ENCODE measurements around the gene LRRFIP2.

Gene LRRFIP2

DNA sequence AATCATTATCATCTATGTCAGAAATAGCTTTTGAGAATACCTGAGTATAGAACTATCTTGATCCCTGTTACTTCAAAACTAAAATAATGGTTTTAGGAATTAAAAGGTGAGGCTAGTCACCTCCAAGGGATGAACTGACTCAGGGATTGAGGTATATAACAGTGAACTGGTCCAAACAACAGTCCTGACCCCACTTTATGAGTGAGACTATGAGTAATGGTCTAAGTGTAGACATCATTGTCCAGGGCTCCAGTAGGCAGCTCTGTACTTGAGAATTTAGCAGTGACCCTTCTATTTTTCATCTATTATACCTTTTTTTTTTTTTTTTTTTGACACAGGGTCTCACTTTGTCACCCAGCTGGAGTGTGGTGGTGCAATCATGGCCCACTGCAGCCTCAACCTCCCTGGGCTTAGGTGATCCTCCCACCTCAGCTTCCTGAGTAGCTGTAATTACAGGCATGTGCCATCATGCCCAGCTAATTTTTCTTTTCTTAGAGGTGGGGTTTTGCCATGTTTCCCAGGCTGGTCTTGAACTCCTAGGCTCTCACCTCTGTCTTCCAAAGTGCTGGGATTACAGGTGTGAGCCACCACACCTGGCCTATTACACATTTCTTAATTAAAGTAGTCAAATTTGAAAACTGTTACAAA lies 144.7 kb downstream of the LRRFIP2 start:
- no peaks in the 10 kb centered on the region for H3K9me3 ChIP-seq (replicated peaks; ENCODE audit: insufficient read depth, low read length)
- DNase-seq, result no peak
- no peaks in the 10 kb centered on the region for H3K27me3 ChIP-seq (replicated peaks; ENCODE audit: insufficient read depth, low read length)
- peaks cover 3% of the 10 kb centered on the region for H3K4me1 ChIP-seq (ENCODE audit: low read length)
- no peaks in the 10 kb centered on the region for H4K20me1 ChIP-seq (ENCODE audit: insufficient read depth, low read length)
- TF ChIP-seq, protein P1, sequence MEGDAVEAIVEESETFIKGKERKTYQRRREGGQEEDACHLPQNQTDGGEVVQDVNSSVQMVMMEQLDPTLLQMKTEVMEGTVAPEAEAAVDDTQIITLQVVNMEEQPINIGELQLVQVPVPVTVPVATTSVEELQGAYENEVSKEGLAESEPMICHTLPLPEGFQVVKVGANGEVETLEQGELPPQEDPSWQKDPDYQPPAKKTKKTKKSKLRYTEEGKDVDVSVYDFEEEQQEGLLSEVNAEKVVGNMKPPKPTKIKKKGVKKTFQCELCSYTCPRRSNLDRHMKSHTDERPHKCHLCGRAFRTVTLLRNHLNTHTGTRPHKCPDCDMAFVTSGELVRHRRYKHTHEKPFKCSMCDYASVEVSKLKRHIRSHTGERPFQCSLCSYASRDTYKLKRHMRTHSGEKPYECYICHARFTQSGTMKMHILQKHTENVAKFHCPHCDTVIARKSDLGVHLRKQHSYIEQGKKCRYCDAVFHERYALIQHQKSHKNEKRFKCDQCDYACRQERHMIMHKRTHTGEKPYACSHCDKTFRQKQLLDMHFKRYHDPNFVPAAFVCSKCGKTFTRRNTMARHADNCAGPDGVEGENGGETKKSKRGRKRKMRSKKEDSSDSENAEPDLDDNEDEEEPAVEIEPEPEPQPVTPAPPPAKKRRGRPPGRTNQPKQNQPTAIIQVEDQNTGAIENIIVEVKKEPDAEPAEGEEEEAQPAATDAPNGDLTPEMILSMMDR (IDR thresholded peaks at IDR 0.05; ENCODE audit: low read length), result no peak
- no peak for TF ChIP-seq EZH2phosphoT487 (IDR thresholded peaks at IDR 0.05; ENCODE audit: low read length)
- TF ChIP-seq EZH2 (optimal IDR thresholded peaks at IDR 0.05; ENCODE audit: low read depth, low read length), result no peak
- no peak overlapping the region for H3K9ac ChIP-seq (ENCODE audit: low read length)
- H3K79me2 ChIP-seq (ENCODE audit: low read length), result no peaks in the 10 kb centered on the region
- H3K4me3 ChIP-seq (ENCODE audit: low read length), result no peak overlapping the region
- H3K27ac ChIP-seq (ENCODE audit: low read length), result no peak overlapping the region
- no peaks in the 10 kb centered on the region for H3K9me2 ChIP-seq (replicated peaks; ENCODE audit: insufficient read depth, low read length)
- H3F3A ChIP-seq (ENCODE audit: insufficient read depth, low read length), result 0 out of 2 replicates have a peak, but pooled peaks cover 3% of the 10 kb centered on the region
- peaks cover 4% of the 10 kb centered on the region for H3K36me3 ChIP-seq (replicated peaks; ENCODE audit: insufficient read depth, low read length)
- H3K4me2 ChIP-seq (ENCODE audit: low read depth, low read length), result no peak overlapping the region
- no peak overlapping the region for H2AFZ ChIP-seq (ENCODE audit: low read length)

DNA sequence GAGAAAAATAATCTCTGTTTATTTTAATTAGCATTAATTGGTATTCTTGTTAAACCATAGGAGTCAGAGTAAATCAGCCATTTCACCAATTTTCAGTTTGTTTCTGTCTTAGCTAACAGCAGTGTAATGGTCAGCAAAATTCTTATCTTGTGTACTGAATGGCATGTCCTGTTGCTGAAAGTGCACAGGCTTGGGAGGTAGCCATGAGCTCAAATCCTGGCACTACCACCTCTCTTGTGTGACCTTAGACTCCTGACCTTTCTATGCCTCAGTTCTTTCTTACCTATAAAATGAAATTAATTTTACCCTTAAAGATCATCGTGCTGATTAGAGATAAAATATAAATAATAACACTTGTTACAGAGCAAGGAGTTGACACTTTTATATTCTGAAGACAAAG lies 145.3 kb downstream of the LRRFIP2 start:
- no peaks in the 10 kb centered on the region for H3K9me2 ChIP-seq (replicated peaks; ENCODE audit: insufficient read depth, low read length)
- H4K20me1 ChIP-seq (ENCODE audit: insufficient read depth, low read length), result no peaks in the 10 kb centered on the region
- no peak overlapping the region for H3K27ac ChIP-seq (ENCODE audit: low read length)
- H2AFZ ChIP-seq (ENCODE audit: low read length), result no peak overlapping the region
- no peaks in the 10 kb centered on the region for H3K27me3 ChIP-seq (replicated peaks; ENCODE audit: insufficient read depth, low read length)
- no peaks in the 10 kb centered on the region for H3K9me3 ChIP-seq (replicated peaks; ENCODE audit: insufficient read depth, low read length)
- H3K79me2 ChIP-seq (ENCODE audit: low read length), result no peaks in the 10 kb centered on the region
- H3K9ac ChIP-seq (ENCODE audit: low read length), result no peak overlapping the region
- peaks cover 7% of the 10 kb centered on the region for H3K4me1 ChIP-seq (ENCODE audit: low read length)
- 0 out of 2 replicates have a peak, but pooled peaks cover 4% of the 10 kb centered on the region for H3F3A ChIP-seq (ENCODE audit: insufficient read depth, low read length)
- TF ChIP-seq, protein P1 (IDR thresholded peaks at IDR 0.05; ENCODE audit: low read length), result no peak
- TF ChIP-seq EZH2phosphoT487 (IDR thresholded peaks at IDR 0.05; ENCODE audit: low read length) (no peak), EZH2 (optimal IDR thresholded peaks at IDR 0.05; ENCODE audit: low read depth, low read length) (no peak)
- no peak overlapping the region for H3K4me2 ChIP-seq (ENCODE audit: low read depth, low read length)
- H3K36me3 ChIP-seq (replicated peaks; ENCODE audit: insufficient read depth, low read length), result peaks cover 4% of the 10 kb centered on the region
- H3K4me3 ChIP-seq (ENCODE audit: low read length), result no peak overlapping the region
- no peak for DNase-seq

DNA sequence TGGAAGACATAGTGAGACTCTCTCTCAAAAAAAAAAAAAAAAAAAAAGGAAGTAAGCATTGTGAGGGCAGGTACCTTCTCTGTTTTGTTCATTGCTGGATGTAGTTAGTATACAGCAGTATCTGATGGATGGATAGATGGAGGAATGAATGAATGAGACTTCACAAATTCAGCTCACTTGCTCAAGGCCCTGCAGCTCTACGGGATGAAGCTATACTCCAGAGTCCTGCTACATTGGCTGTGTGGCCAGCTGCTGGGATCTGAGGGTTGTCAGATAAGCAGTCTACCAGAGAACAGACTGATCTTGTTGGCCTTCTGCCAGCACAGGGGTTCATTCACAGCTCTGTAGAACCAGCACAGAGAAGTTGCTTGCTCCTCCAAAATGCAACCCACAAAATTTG lies 146.1 kb downstream of the LRRFIP2 start:
- Histone ChIP-seq H3K4me3 (ENCODE audit: low read length) (no peak overlapping the region), H3K9ac (ENCODE audit: low read length) (no peak overlapping the region), H3K27me3 (replicated peaks; ENCODE audit: insufficient read depth, low read length) (no peaks in the 10 kb centered on the region), H3F3A (ENCODE audit: insufficient read depth, low read length) (0 out of 2 replicates have a peak, but pooled peaks cover 4% of the 10 kb centered on the region), H4K20me1 (ENCODE audit: insufficient read depth, low read length) (no peaks in the 10 kb centered on the region), H2AFZ (ENCODE audit: low read length) (no peak overlapping the region), H3K36me3 (replicated peaks; ENCODE audit: insufficient read depth, low read length) (peaks cover 2% of the 10 kb centered on the region), H3K27ac (ENCODE audit: low read length) (no peak overlapping the region), H3K4me1 (ENCODE audit: low read length) (peaks cover 7% of the 10 kb centered on the region), H3K9me2 (replicated peaks; ENCODE audit: insufficient read depth, low read length) (no peaks in the 10 kb centered on the region), H3K79me2 (ENCODE audit: low read length) (no peaks in the 10 kb centered on the region), H3K4me2 (ENCODE audit: low read depth, low read length) (no peak overlapping the region), H3K9me3 (replicated peaks; ENCODE audit: insufficient read depth, low read length) (no peaks in the 10 kb centered on the region)
- no peak for TF ChIP-seq EZH2 (optimal IDR thresholded peaks at IDR 0.05; ENCODE audit: low read depth, low read length)
- no peak for DNase-seq

DNA sequence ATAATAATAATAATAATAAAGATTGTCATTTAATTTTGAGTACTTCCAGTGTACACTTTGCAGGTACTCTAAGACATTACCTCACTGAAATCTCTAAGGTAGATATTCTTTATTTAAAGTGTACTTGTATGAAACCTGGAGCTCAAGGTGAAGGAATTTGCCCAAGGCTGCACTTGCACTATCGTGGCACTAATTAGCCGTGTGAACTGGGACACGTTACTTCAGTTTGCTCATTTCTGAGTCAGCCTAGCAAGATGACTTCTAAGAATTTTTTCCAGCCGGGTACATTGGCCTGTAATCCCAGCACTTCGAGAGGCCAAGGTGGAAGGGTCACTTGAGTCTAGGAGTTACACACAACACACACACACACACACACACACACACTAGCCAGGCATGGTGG lies 147.5 kb downstream of the LRRFIP2 start:
- 0 out of 2 replicates have a peak, but pooled peaks cover 4% of the 10 kb centered on the region for H3F3A ChIP-seq (ENCODE audit: insufficient read depth, low read length)
- no peaks in the 10 kb centered on the region for H4K20me1 ChIP-seq (ENCODE audit: insufficient read depth, low read length)
- H3K27me3 ChIP-seq (replicated peaks; ENCODE audit: insufficient read depth, low read length), result no peaks in the 10 kb centered on the region
- no peak overlapping the region for H3K27ac ChIP-seq (ENCODE audit: low read length)
- H3K4me1 ChIP-seq (ENCODE audit: low read length), result peaks cover 7% of the 10 kb centered on the region
- no peak for DNase-seq
- TF ChIP-seq EZH2 (optimal IDR thresholded peaks at IDR 0.05; ENCODE audit: low read depth, low read length), result no peak
- no peaks in the 10 kb centered on the region for H3K9me2 ChIP-seq (replicated peaks; ENCODE audit: insufficient read depth, low read length)
- H2AFZ ChIP-seq (ENCODE audit: low read length), result no peak overlapping the region
- no peaks in the 10 kb centered on the region for H3K79me2 ChIP-seq (ENCODE audit: low read length)
- no peak overlapping the region for H3K9ac ChIP-seq (ENCODE audit: low read length)
- H3K4me3 ChIP-seq (ENCODE audit: low read length), result no peak overlapping the region
- no peaks in the 10 kb centered on the region for H3K9me3 ChIP-seq (replicated peaks; ENCODE audit: insufficient read depth, low read length)
- H3K4me2 ChIP-seq (ENCODE audit: low read depth, low read length), result no peak overlapping the region
- H3K36me3 ChIP-seq (replicated peaks; ENCODE audit: insufficient read depth, low read length), result no peaks in the 10 kb centered on the region; the same call in none of the 2 replicates

Measured in MM.1S (cell line).